H1 (cell line): ENCODE results near the gene IL23A. TPM values are rescaled to one million over a fixed set of nuclear protein-coding genes. Genes with fewer than 3 reads are reported as not detected.

Experiments used
- CTCF ChIA-PET: fragments of 300-600 bp; sonication (Branson Sonifier 250); formaldehyde crosslinking; loops from one replicate; lab custom pipeline; 2021; ENCODE audit not compliant: partially characterized antibody; lab: Charles Lee
- POLR2A ChIA-PET: fragments of 300-600 bp; sonication (Branson Sonifier 250); formaldehyde crosslinking; loops from one replicate; lab custom pipeline; 2021; ENCODE audit warnings: inconsistent platforms; ENCODE audit not compliant: partially characterized antibody; lab: Charles Lee
- DNase-seq, 2 experiments: peaks; one replicate each; pipeline versions ENCODE4 v3.0.0 to v3.0.0-alpha.2; 2010 to 2022; ENCODE audit warnings: low spot score in 2 of 2, low read depth in 1 of 2, mixed read lengths in 1 of 2
- FAIRE-seq: peaks from 2 replicates; lab custom pipeline; 2011; peaks lifted over from hg19 to GRCh38; lab: Jason Lieb, UNC
- H2AFZ ChIP-seq: 2 replicates; pipeline ENCODE4 v1.8.1; 2012; ENCODE audit warnings: low read length, inconsistent platforms
- H2AK5ac ChIP-seq: 2 replicates; pipeline ENCODE4 v1.6.1; 2013; ENCODE audit warnings: low read depth, low read length
- H2BK120ac ChIP-seq: replicated peaks from 2 replicates; pipeline ENCODE3; 2013; ENCODE audit warnings: low read depth, low read length, inconsistent platforms
- H2BK12ac ChIP-seq: 2 replicates; pipeline ENCODE4 v1.6.1; 2013; ENCODE audit warnings: low read depth, low read length
- H2BK15ac ChIP-seq: 2 replicates; pipeline ENCODE4 v1.6.1; 2013; ENCODE audit warnings: low read length
- H2BK20ac ChIP-seq: 2 replicates; pipeline ENCODE4 v1.6.1; 2013; ENCODE audit warnings: low read length
- H2BK5ac ChIP-seq: 2 replicates; pipeline ENCODE4 v1.6.1; 2013; ENCODE audit warnings: low read depth, low read length
- H3K14ac ChIP-seq: 2 replicates; pipeline ENCODE4 v1.6.1; 2013; ENCODE audit warnings: inconsistent platforms; ENCODE audit not compliant: insufficient read length
- H3K18ac ChIP-seq: 2 replicates; pipeline ENCODE4 v1.6.1; 2013; ENCODE audit warnings: low read length; ENCODE audit errors: extremely low read depth
- H3K23ac ChIP-seq: 2 replicates; pipeline ENCODE4 v1.6.1; 2013; ENCODE audit warnings: inconsistent platforms; ENCODE audit not compliant: insufficient read length
- H3K23me2 ChIP-seq: 2 replicates; pipeline ENCODE4 v1.6.1; 2013; ENCODE audit warnings: low read depth, low read length
- H3K27ac ChIP-seq: 2 replicates; pipeline ENCODE4 v1.6.1; 2011; ENCODE audit warnings: low read depth, low read length, inconsistent platforms
- H3K27me3 ChIP-seq, 4 experiments: replicated peaks in 1 of 4; 1 replicate in 1 of 4; 2 replicates in 3 of 4; pipeline versions ENCODE4 v1.6.1 to v1.8.1; 2011 to 2013; ENCODE audit warnings: low read length in 3 of 4, mild to moderate bottlenecking in 3 of 4, inconsistent platforms in 2 of 4, mixed read lengths in 2 of 4, moderate library complexity in 1 of 4; ENCODE audit not compliant: control insufficient read depth in 3 of 4, insufficient read depth in 3 of 4; ENCODE audit errors: extremely low read depth in 1 of 4
- H3K36me3 ChIP-seq, 4 experiments: 2 replicates each; pipeline versions ENCODE4 v1.6.1 to v1.8.1; 2011 to 2013; ENCODE audit warnings: mild to moderate bottlenecking in 4 of 4, low read length in 3 of 4, moderate library complexity in 2 of 4, control low read depth in 1 of 4, inconsistent platforms in 1 of 4; ENCODE audit not compliant: insufficient read depth in 4 of 4, control insufficient read depth in 2 of 4
- H3K4ac ChIP-seq: replicated peaks from 2 replicates; pipeline ENCODE3; 2013; ENCODE audit warnings: low read length, low read depth, mixed read lengths, inconsistent platforms; ENCODE audit not compliant: insufficient read length
- H3K4me1 ChIP-seq, 4 experiments: replicated peaks in 1 of 4; 1 replicate in 1 of 4; 2 replicates in 3 of 4; pipeline versions ENCODE4 v1.6.1 to v1.8.1; 2011 to 2013; ENCODE audit warnings: low read length in 3 of 4, inconsistent platforms in 2 of 4, mixed read lengths in 1 of 4; ENCODE audit not compliant: insufficient read depth in 4 of 4, control insufficient read depth in 3 of 4
- H3K4me2 ChIP-seq, 2 experiments: 2 replicates each; pipeline versions ENCODE4 v1.6.1 to v1.8.1; 2011 to 2013; ENCODE audit warnings: low read depth in 2 of 2, low read length in 2 of 2, control low read depth in 1 of 2, inconsistent platforms in 1 of 2, mild to moderate bottlenecking in 1 of 2; ENCODE audit not compliant: insufficient read depth in 1 of 2
- H3K4me3 ChIP-seq, 4 experiments: fragments of 200-600, 300-600 bp in 1 of 4; sonication (generic), shearing (Covaris generic), sonication (Bioruptor Twin) in 1 of 4; 2 replicates each; pipeline versions ENCODE4 v1.5.1 to v1.8.1; 2011 to 2016; ENCODE audit warnings: low read length in 4 of 4, low read depth in 3 of 4, control low read depth in 2 of 4, inconsistent platforms in 2 of 4, mild to moderate bottlenecking in 2 of 4, mixed read lengths in 1 of 4, moderate library complexity in 1 of 4; ENCODE audit not compliant: insufficient read depth in 2 of 4; ENCODE audit errors: extremely low read depth in 1 of 4
- H3K56ac ChIP-seq: replicated peaks from 2 replicates; pipeline ENCODE3; 2013; ENCODE audit warnings: low read depth, mild to moderate bottlenecking, mixed read lengths, low read length, inconsistent platforms; ENCODE audit not compliant: insufficient read length
- H3K79me1 ChIP-seq: 2 replicates; pipeline ENCODE4 v1.6.1; 2013; ENCODE audit warnings: low read depth, low read length, control low read depth
- H3K79me2 ChIP-seq, 2 experiments: 2 replicates each; pipeline versions ENCODE4 v1.6.1 to v1.8.1; 2012 to 2013; ENCODE audit warnings: low read length in 2 of 2, mild to moderate bottlenecking in 2 of 2, inconsistent platforms in 1 of 2; ENCODE audit not compliant: insufficient read depth in 2 of 2, control insufficient read depth in 1 of 2
- H3K9ac ChIP-seq, 4 experiments: replicated peaks in 1 of 4; 1 replicate in 1 of 4; 2 replicates in 3 of 4; pipeline versions ENCODE4 v1.6.1 to v1.8.1; 2011 to 2013; ENCODE audit warnings: low read depth in 3 of 4, low read length in 3 of 4, control low read depth in 2 of 4, mild to moderate bottlenecking in 2 of 4, moderate library complexity in 2 of 4, inconsistent platforms in 1 of 4; ENCODE audit errors: extremely low read depth in 1 of 4
- H3K9me3 ChIP-seq, 2 experiments: 2 replicates each; pipeline versions ENCODE4 v1.6.1 to v1.8.1; 2012 to 2013; ENCODE audit warnings: mild to moderate bottlenecking in 2 of 2, moderate library complexity in 2 of 2, control low read depth in 1 of 2, inconsistent platforms in 1 of 2, low read depth in 1 of 2, low read length in 1 of 2, mixed read lengths in 1 of 2; ENCODE audit not compliant: insufficient read depth in 2 of 2
- H4K20me1 ChIP-seq, 2 experiments: replicated peaks in 1 of 2; 2 replicates each; pipeline versions ENCODE3 to v1.8.1; 2011 to 2013; ENCODE audit warnings: inconsistent platforms in 2 of 2, low read length in 2 of 2, mild to moderate bottlenecking in 1 of 2; ENCODE audit not compliant: insufficient read depth in 2 of 2, control insufficient read depth in 1 of 2
- H4K5ac ChIP-seq: 2 replicates; pipeline ENCODE4 v1.6.1; 2013; ENCODE audit warnings: low read length, low read depth, mixed read lengths, inconsistent platforms; ENCODE audit not compliant: insufficient read length
- H4K8ac ChIP-seq: 2 replicates; pipeline ENCODE4 v1.8.0; 2013; ENCODE audit warnings: mild to moderate bottlenecking, moderate library complexity, low read length, inconsistent platforms; ENCODE audit not compliant: insufficient read depth; ENCODE audit errors: extremely low read depth
- H4K91ac ChIP-seq: replicated peaks from 2 replicates; pipeline ENCODE3; 2013; ENCODE audit warnings: low read length, mixed read lengths, inconsistent platforms; ENCODE audit not compliant: insufficient read length
- BCL11A ChIP-seq, 2 experiments: IDR thresholded peaks; one replicate each; pipeline ENCODE4 v1.6.1; 2011; ENCODE audit warnings: low read depth in 2 of 2, low read length in 2 of 2, mild to moderate bottlenecking in 2 of 2
- CREB1 ChIP-seq: IDR thresholded peaks from 2 replicates; pipeline ENCODE4 v1.6.1; 2012; ENCODE audit warnings: inconsistent platforms
- GTF2F1 ChIP-seq: IDR thresholded peaks from 2 replicates; pipeline ENCODE4 v1.6.1; 2012; ENCODE audit warnings: low read depth, low read length, improper control_type of control experiment, borderline replicate concordance
- MAFK ChIP-seq: IDR thresholded peaks from 2 replicates; pipeline ENCODE4 v1.6.1; 2012; ENCODE audit warnings: low read depth, mild to moderate bottlenecking, improper control_type of control experiment, low read length
- RAD21 ChIP-seq, 2 experiments: IDR thresholded peaks in 1 of 2; conservative IDR thresholded peaks in 1 of 2; 2 replicates each; pipeline ENCODE4 v1.6.1; 2011; ENCODE audit warnings: low read depth in 2 of 2, low read length in 2 of 2, improper control_type of control experiment in 1 of 2, inconsistent platforms in 1 of 2, mild to moderate bottlenecking in 1 of 2, moderate library complexity in 1 of 2
- RNF2 ChIP-seq: fragments of 200-900, 300-1000 bp; sonication (generic); IDR thresholded peaks from 2 replicates; pipeline ENCODE4 v1.7.1; 2016; ENCODE audit warnings: borderline replicate concordance, low read depth, mild to moderate bottlenecking, antibody characterized with exemption, low read length; ENCODE audit not compliant: poor library complexity, severe bottlenecking; ENCODE audit errors: missing control alignments
- RXRA ChIP-seq: IDR thresholded peaks from 2 replicates; pipeline ENCODE4 v1.6.1; 2011; ENCODE audit warnings: low read depth, mild to moderate bottlenecking, low read length, moderate library complexity; ENCODE audit not compliant: insufficient read depth
- SAP30 ChIP-seq: fragments of 300-600 bp; sonication (generic); IDR thresholded peaks from 2 replicates; pipeline ENCODE4 v1.7.1; 2012; ENCODE audit warnings: low read length, moderate library complexity, mild to moderate bottlenecking, inconsistent platforms; ENCODE audit not compliant: insufficient read depth, insufficient replicate concordance
- SP1 ChIP-seq: IDR thresholded peaks from 2 replicates; pipeline ENCODE4 v1.6.1; 2011; ENCODE audit warnings: low read depth, low read length
- SRF ChIP-seq: IDR thresholded peaks from 2 replicates; pipeline ENCODE4 v1.6.1; 2011; ENCODE audit warnings: mild to moderate bottlenecking, low read depth, low read length, moderate library complexity
- SUZ12 ChIP-seq: fragments of 200-600 bp; sonication (generic); IDR thresholded peaks from 2 replicates; pipeline ENCODE4 v1.6.1; 2012; ENCODE audit warnings: mild to moderate bottlenecking, inconsistent platforms, low read length, moderate library complexity, mixed read lengths
- TAF7 ChIP-seq: optimal IDR thresholded peaks from 2 replicates; pipeline ENCODE3; 2011; ENCODE audit warnings: low read depth, mild to moderate bottlenecking, inconsistent platforms, low read length, moderate library complexity, borderline replicate concordance
- TCF12 ChIP-seq: IDR thresholded peaks from 2 replicates; pipeline ENCODE4 v1.6.1; 2011; ENCODE audit warnings: low read depth, mild to moderate bottlenecking, low read length
- WGBS, 2 experiments: shearing (Covaris generic) in 1 of 2; methylation state at CpG; one replicate each; pipeline versions ENCODE4 v1.1.6 to v1.1.7; 2013 to 2015; ENCODE audit warnings: low lambda C conversion rate in 2 of 2, mixed read lengths in 2 of 2, inconsistent platforms in 1 of 2, low coverage in 1 of 2, missing lambda C conversion rate in 1 of 2; ENCODE audit not compliant: insufficient replicate concordance in 2 of 2, insufficient coverage in 1 of 2, insufficient read length in 1 of 2; ENCODE audit errors: extremely low coverage in 1 of 2, missing lambda C conversion rate in 1 of 2; 5-methylcytosine and 5-hydroxymethylcytosine counted together
- polyA plus RNA-seq, 7 experiments: library from polyadenylated mRNA; depleted of rRNA in 3 of 7; stranded (reverse) in 5 of 7; unstranded in 2 of 7; fragments of >200 nt in 5 of 7; fragments of 200-250 nt in 2 of 7; gene quantifications; 1 replicate in 5 of 7; 2 replicates in 1 of 7; 4 replicates in 1 of 7; pipeline versions ENCODE4 v1.2.1 to v1.2.3, GENCODE V29; 2011 to 2013; ENCODE audit warnings: missing spikeins in 2 of 7, mixed read lengths in 2 of 7
- total RNA-seq: library from RNA; stranded (reverse); fragmentation: NEBNext Ultra II Directional; extraction: Animal tissue kit (Norgen Biotek cat#: 25700); gene quantifications from 2 replicates; pipeline ENCODE4 v1.2.1, GENCODE V29; 2021

Gene IL23A
- total and polyA plus RNA-seq, 2 of the 8 experiments (the other 6 are each of a cell fraction or from before 2014, with no cell fraction given), result 2.3 to 3.6 TPM

- Histone ChIP-seq H3K4me3 (no peak overlapping the region), H2AFZ (no peak overlapping the region), H4K20me1 (no peaks in the 10 kb centered on the region), H2BK20ac (no peak overlapping the region), H3K18ac (no peak overlapping the region), H2AK5ac (no peak overlapping the region), H2BK12ac (no peak overlapping the region), H3K4me1 (peaks cover 0 to 5% (median 2%) of the 10 kb centered on the region in 4 experiments; a peak in 4 of 7 replicates), H3K23me2 (peaks cover 3% of the 10 kb centered on the region; the same call in 1 of the 2 replicates), H3K14ac (no peak overlapping the region), H3K27me3 (no peaks in the 10 kb centered on the region), H3K4me2 (no peak overlapping the region), H3K27ac (no peak overlapping the region), H4K91ac (no peak overlapping the region), H2BK120ac (no peak overlapping the region), H3K9ac (no peak overlapping the region), H2BK15ac (no peak overlapping the region), H3K23ac (no peak overlapping the region), H2BK5ac (no peak overlapping the region), H3K36me3 (peaks cover 0 to 40% (median 25%) of the 10 kb centered on the region in 4 experiments; a peak in 7 of 8 replicates), H3K9me3 (no peaks in the 10 kb centered on the region), H4K5ac (no peak overlapping the region), H3K4ac (no peak overlapping the region), H3K56ac (no peak overlapping the region), H3K79me2 (peaks cover 0 to 5% of the 10 kb centered on the region in 2 experiments; a peak in 2 of 4 replicates), H3K79me1 (no peaks in the 10 kb centered on the region), H4K8ac (no peak overlapping the region)
- 95% methylated on average over 3 of the region's 3 CpGs; no CpG with 5 or more reads in 1 of the 2 experiments for WGBS, 2 experiments
- no peak for DNase-seq
- CTCF ChIA-PET, result interaction anchor here (1.1 to 1.3 kb wide), 2 partner anchors 9 to 10 kb away, joined by 3 read pairs; no protein-coding TSS in a partner anchor
- no peak for FAIRE-seq
- POLR2A ChIA-PET, result interaction anchor here (0.6 to 1.9 kb wide), 3 partner anchors 86 to 100 kb away, joined by 3 to 6 read pairs (median 3); no protein-coding TSS in a partner anchor
- no peak for TF ChIP-seq SUZ12
- TF ChIP-seq SP1, result no peak
- TF ChIP-seq SRF, result no peak
- no peak for TF ChIP-seq CREB1
- no peak for TF ChIP-seq TCF12
- no peak for TF ChIP-seq RXRA
- TF ChIP-seq GTF2F1, result no peak
- no peak for TF ChIP-seq MAFK
- TF ChIP-seq TAF7, result no peak
- no peak for TF ChIP-seq BCL11A (IDR thresholded peaks at IDR 0.05; ENCODE audit: low read depth in 2 of 2, low read length in 2 of 2)
- TF ChIP-seq RAD21 (IDR thresholded peaks at IDR 0.05 in 1 of 2, conservative IDR thresholded peaks at IDR 0.05 in 1 of 2; ENCODE audit: low read depth in 2 of 2, low read length in 2 of 2), result no peak
- no peak for TF ChIP-seq SAP30
- no peak for TF ChIP-seq RNF2
Observed at GRCh38 chr12:56304276-56304675, 34.4 kb upstream of the IL23A start.
